KOPT-K1 (cell line): ENCODE measurements around the gene FYCO1.
A peak's percentile ranks its signal among the peaks of the same experiment; 100 is the strongest.

ENCODE experiments used
- H3K27ac ChIP-seq: fragments of 200-600 bp; sonication (generic); 2 replicates; pipeline ENCODE4 v1.5.1; 2016; ENCODE audit warnings: antibody characterized with exemption, mild to moderate bottlenecking, low read depth, low read length; ENCODE audit not compliant: poor library complexity, severe bottlenecking
- H3K36me3 ChIP-seq: fragments of 200-600 bp; sonication (generic); 2 replicates; pipeline ENCODE4 v1.5.1; 2017; ENCODE audit warnings: antibody characterized with exemption, mild to moderate bottlenecking, low read length, moderate library complexity; ENCODE audit not compliant: insufficient read depth
- H3K9me3 ChIP-seq: fragments of 200-600 bp; sonication (generic); 2 replicates; pipeline ENCODE4 v1.5.1; 2017; ENCODE audit warnings: antibody characterized with exemption, low read length, mild to moderate bottlenecking; ENCODE audit not compliant: insufficient read depth, poor library complexity, severe bottlenecking

Gene FYCO1

DNA sequence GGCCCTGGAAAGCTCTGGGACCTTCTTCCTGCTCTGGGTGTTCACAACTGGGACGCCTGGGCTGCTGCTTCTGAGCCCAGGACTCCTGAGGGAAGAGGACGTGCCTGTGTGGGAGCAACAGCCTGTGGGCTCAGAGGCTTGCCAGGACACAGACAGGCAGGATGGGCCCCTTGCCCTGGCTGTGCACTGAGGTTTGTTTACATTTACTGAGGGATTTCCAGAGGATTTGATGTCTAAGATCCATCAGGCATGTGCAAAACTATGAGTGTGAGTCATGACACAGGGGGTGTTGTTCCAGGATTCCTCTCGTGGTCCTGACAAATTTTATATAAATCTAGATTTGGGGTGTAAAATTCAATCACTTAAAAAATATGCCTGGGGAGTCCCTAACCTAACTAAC, 98.7 kb downstream of the FYCO1 start:
- H3K27ac ChIP-seq: peak overlapping the region; percentile 49
- H3K36me3 ChIP-seq: peaks cover 97% of the 10 kb centered on the region
- H3K9me3 ChIP-seq: no peaks in the 10 kb centered on the region

DNA sequence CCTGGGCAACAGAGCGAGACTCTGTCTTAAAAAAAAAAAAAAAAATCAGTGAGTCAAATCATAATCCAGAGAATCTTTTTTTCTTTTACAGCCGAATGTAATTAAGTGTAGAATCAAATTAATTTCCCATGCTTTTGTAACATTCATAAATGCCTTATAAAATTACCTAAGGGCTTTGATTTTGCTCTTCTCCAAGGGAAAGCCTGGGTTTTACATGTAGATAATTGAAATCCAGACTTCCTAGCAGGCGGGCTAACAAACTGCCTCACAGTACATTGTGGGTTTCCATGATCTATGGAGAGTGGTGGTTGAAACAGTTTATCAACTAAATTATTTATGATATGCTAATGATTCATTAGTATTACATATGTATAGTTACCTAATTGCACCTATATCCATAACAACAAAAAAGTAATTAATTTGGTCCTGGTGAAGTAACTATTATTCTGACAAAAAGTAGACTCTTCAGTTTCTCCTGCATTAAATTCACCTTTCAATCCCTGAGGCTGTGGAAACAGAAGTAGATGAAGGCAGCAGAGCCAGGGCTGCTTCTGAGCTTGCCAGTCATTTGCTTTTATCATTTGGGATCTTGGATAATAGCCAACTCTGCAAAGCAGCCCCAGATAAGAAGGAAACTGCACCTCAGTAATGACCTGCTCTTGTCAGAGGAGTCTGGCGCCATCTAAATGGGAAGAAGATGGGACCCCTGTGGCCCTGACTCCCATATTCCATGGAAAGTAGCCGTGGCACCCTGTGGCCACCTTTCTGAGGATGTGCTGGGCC, 99.7 kb downstream of the FYCO1 start:
- Histone ChIP-seq H3K27ac (peak overlapping the region; percentile 49), H3K36me3 (peaks cover 93% of the 10 kb centered on the region), H3K9me3 (no peaks in the 10 kb centered on the region)

DNA sequence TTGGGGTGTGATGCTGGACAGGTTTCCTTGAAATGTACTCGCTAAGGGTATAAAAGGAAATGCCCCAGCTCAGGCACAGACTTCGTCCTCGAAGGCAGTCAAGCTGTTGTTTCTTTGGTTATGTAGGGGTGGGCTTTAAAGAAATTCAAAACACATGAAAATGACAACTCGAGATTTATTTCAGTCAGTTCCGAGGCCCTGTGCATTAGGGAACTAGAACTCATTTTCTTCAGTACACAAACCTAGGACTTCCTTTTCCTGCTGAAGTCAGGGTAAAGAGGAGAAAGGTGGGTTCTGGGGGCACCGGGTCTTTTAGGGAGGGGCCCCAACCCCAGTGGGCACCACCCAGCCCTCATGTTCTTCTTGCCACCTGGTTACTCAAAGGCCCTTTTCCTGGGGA, 101.6 kb downstream of the FYCO1 start:
- Histone ChIP-seq H3K27ac (peak overlapping the region; percentile 89), H3K9me3 (no peaks in the 10 kb centered on the region), H3K36me3 (peaks cover 81% of the 10 kb centered on the region)

DNA sequence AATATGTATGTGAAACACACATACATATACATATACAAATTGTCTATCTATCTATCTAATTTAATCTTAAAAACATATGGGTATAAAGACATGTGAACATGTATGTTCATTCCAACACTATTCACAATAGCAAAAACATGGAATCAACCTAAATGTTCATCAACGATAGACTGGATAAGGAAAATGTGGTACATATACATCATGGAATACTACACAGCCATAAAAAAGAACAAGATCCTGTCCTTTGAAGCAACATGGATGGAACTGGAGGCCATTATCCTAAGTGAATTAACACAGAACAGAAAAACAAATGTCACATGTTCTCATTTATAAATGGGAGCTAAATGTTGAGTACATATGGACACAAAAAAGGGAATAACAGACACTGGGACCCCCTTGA, 103.5 kb downstream of the FYCO1 start:
- Histone ChIP-seq H3K36me3 (peaks cover 77% of the 10 kb centered on the region), H3K9me3 (no peaks in the 10 kb centered on the region), H3K27ac (peak overlapping the region; percentile 89)

DNA sequence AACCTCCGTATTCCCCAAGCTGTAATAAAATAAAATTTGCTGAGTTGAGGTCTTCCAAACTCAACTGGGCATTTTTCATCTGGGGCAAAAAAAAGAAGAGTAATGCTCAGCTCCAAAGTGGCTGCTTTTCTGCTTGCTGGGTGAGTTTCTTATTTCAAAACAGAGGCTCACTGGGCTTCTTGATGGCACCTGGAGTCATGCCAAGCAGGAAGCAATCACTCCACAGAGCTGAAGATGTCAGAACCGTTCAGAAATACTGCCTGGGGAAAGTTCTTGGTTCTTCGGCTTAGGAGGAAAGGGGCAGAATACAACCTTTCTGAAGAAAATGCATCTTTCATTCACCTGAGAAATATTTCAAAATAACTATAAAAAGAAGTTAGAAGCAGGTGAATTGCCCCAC, 105.2 kb downstream of the FYCO1 start:
- H3K36me3 ChIP-seq: peaks cover 74% of the 10 kb centered on the region
- H3K9me3 ChIP-seq: no peaks in the 10 kb centered on the region
- peak overlapping the region; percentile 89 for H3K27ac ChIP-seq

DNA sequence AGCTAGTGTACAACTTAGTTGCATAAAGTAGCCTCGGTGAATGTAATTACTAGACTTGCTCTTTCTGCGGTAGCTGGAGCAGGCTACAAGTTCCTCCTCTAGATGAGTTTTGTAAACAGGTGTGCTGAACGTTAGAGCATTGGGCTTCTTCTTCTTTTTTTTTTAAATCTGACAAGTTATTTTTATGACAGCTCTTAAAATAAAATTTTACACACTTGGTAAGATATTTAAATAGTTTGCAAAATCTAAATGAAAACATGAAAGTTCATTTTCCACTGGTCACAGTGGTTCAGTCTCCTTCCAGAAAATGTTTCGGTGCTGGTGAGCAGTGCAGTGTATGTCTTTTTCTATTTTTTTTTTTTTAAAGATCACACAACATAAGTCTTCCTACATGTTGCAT, 106.3 kb downstream of the FYCO1 start:
- H3K36me3 ChIP-seq: peaks cover 73% of the 10 kb centered on the region
- peak overlapping the region; percentile 89 for H3K27ac ChIP-seq
- no peaks in the 10 kb centered on the region for H3K9me3 ChIP-seq

DNA sequence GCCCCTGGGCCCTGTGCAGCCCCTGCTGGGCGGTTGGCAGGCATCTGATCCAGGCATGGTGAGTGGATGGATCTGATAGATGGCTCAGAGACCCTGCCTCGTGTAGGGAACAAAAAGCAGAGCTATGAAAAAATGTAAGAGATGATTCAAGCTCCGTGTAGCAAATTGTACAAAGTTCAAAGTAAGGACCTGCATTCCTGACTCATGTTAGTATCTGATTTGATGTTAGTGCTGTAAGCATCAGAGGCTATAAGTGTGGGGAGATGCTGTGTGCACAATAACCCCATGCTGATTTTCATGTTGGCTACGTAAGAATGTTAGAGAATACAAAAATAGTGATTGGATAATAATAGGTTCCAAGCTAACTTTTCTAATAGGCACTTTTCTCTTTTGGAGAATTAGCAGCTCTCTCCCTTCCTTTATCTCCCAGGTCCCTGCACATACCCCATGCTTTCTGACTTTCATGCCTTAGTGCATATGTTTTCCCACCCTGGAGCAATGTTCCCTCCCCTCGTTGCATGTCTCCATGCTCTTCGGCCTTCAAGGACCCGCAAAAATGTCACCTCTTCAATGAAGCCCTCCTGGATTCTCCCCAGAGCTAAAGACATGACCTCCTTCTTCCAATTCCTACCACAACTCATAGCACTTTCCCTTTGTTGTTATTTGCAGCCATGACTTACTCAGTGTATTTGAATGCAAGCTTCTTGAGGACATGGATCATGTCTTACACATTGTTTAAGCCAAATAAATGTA, 107.7 kb downstream of the FYCO1 start:
- H3K9me3 ChIP-seq: no peaks in the 10 kb centered on the region

DNA sequence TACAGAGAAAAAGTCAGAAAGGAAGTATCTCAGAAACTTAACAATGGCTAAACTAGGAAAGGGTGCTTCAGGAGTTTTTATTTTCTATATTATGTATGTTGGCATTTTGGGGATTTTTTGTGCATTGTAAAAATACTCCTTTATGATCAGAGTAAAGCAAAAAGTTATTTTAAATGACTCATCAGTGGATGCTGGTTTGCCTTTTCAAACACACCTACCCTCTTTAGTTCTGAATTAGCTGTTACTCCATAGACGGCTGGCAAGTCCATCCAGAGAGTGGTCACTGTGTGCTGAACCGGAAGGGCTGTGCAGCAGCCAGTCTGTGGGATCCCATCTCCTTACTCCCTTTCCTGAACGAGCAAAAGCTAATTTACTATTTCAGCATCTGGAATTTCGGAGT, 108.3 kb downstream of the FYCO1 start:
- peak overlapping the region; percentile 89 for H3K27ac ChIP-seq
- peaks cover 66% of the 10 kb centered on the region for H3K36me3 ChIP-seq
- H3K9me3 ChIP-seq: no peaks in the 10 kb centered on the region

More for the DNA sequence above, 107.7 kb downstream of the FYCO1 start:
- H3K36me3 ChIP-seq: peaks cover 70% of the 10 kb centered on the region
- peak overlapping the region; percentile 89 for H3K27ac ChIP-seq

DNA sequence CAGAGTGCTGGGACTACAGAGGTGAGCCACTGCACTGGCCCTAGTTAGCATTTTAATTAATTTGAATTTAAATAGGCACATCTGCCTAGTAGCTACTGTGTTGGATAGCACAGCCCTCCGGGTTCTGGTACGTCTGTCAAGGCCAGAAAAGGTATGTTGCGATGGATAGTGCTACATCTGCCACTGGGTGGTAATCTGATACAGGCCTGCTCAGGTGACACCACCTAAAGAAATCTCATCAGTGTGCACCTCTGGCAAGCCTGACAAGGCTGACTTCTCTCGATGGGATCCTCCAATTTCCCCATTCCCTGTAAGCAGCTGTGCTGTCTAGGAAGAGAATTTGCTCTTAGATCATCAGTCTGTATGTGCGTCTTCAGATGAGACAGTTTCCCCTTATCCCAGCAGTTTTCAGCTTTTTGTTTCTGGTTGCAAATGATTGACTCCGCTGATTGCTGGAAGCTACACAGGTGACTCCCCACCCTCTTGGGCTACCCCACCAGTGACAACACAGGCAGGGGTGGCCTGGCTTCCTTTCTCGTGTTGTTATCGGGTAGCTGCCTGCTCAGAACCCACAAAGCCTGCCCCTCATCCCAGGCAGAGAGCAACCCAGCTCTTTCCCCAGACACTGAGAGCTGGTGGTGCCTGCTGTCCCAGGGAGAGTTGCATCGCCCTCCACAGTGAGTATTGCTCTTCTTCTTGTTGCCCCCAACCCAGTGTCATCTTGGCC, 109.5 kb downstream of the FYCO1 start, which contains the start of gene CCR9:
Gene CCR9 (plus strand): TSS at position 565 of the 727 bp plus-strand sequence. CDS start 8,391 bp downstream, outside the sequence.
- Histone ChIP-seq H3K36me3 (peaks cover 57% of the 10 kb centered on the region), H3K9me3 (no peaks in the 10 kb centered on the region), H3K27ac (peak within 1 kb of the TSS; percentile 89)

DNA sequence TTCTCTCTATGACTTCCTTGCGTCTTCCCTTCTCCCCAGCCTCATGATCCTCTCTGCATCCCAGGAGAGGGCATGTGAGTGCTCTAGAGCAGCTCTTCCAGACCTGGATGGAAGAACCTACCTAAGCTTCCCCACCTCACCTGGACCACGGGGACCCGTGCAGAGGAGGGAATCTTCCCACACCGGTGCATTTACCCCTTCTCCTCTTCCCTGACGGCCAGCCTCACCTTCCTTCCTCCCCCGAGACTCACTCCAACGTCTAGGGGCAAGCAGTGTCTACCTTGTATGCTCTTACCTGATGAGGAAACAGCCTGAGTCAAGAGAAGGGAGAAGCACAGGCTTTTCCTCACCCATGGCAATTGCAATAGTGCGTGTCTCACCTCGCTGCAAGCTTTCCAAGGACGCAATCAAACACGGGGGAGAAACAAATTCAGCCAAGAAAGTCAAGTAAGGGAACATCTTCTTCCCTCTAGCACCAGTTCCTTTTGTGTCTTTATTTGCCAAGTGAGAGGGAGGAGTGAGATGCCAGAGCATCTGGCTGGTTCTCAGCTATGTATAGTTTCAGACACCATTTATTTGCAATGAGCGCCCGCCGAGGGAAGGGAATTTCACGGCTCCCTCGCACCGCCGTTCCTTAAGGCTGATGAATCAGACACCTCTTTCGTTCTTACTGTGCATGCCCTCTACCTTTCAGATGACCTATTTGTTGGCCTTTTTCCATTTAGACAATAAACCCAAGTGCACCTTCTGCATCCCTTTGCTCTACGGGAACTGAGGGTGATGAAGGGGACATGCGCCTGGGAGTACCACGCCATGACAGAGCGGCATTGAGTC, 111.0 kb downstream of the FYCO1 start:
- Histone ChIP-seq H3K36me3 (peaks cover 52% of the 10 kb centered on the region), H3K9me3 (no peaks in the 10 kb centered on the region), H3K27ac (peak overlapping the region; percentile 55)

DNA sequence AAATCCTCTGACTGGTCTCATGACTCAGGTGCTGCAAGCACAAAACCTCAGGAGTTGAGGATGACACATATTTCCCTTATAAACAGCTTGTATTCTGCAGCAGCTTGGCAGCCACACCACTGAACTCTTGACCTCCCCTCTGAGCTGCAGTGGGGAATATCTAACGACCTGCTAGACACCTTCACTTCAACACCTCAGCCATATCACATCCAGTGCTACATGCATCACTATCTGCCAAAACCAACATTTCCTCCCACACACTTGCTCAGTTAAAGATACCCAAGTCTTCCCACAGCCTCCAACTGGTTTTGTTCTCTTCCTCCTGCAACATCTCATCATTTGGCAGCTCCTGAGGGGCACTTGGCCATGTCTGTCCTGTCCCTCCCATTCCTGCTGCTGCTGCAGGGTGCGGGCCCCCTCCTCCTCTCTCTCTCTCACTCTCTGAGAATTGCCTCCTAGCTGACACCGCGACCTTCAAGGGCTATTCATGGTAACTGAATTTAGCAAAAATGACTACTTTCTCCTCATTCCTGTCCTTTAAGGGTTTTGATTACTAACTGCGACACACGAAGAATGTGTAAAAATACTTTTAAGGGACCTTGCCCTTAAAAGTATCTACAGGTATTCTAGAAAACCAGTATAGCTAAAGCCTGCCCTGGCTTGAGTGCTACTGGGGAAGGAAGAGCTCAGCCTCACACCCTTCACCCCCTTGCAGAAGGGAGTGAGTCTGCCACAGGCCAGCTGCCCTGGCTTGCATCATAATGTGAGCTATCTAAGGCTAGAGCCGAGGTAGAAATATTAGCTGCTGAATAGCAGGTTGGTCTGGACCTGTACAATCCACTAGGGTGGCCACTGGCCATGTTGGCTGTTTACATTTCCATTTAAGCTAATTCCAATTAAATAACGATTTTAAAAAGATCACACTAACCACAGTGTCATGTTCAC, 114.3 kb downstream of the FYCO1 start:
- peaks cover 33% of the 10 kb centered on the region for H3K36me3 ChIP-seq
- H3K27ac ChIP-seq: peak overlapping the region; percentile 86
- H3K9me3 ChIP-seq: no peaks in the 10 kb centered on the region

DNA sequence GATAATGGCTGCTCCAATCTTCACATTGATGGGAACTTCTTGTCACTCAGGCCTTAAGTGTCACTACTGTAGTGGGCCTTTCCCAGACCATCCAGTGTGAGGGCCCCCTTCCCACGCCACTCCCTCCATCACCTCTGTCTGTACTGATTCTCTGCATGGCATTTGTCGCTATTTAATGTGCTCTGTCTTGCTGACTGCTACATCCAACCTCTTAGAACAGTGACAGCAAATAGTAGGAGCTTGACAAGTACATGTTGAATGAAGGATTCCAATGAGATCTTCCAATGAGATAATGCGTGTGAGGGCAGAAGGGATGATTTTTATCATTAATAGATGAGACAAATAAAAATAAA, 114.9 kb downstream of the FYCO1 start:
- H3K27ac ChIP-seq: peak overlapping the region; percentile 86

DNA sequence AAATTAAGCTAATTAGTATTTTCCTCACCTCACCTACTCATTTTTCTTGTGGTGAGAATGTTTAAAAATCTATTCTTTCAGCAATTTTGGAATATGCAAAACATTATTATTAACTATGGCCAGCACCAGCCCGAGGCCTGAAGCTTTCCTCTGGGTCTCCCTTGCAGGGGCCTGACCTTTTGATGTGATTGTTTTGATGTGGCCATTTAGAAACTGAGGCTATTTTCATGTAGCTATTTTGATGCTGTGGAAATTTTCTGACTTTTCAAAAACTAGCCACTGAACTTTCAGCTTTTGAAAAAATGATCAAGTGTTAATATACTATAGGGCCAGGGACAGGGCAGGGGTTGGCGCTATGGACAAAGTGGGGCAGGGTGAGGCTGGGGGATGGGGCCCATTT, 117.5 kb downstream of the FYCO1 start:
- no peaks in the 10 kb centered on the region for H3K9me3 ChIP-seq
- H3K27ac ChIP-seq: peak overlapping the region; percentile 86
- peaks cover 15% of the 10 kb centered on the region for H3K36me3 ChIP-seq

More for the DNA sequence above, 114.9 kb downstream of the FYCO1 start:
- peaks cover 30% of the 10 kb centered on the region for H3K36me3 ChIP-seq
- no peaks in the 10 kb centered on the region for H3K9me3 ChIP-seq
